B cell (primary cell): ENCODE data around the gene PTAR1. TPM values are rescaled to one million over a fixed set of nuclear protein-coding genes. Genes with fewer than 3 reads are reported as not detected.
"Not testable (repeated sequence)": the region's sequence is repeated elsewhere in the genome, so short reads cannot be mapped to it uniquely, and the experiment has no call there.

ENCODE experiments used
- ATAC-seq: fragments of 200-7000 bp; cut with Tn5 transposase; one replicate; pipeline ENCODE4 v1.10.0; 2021; ENCODE audit warnings: low read depth, mild to moderate bottlenecking, moderate number of reproducible peaks, moderate library complexity
- CTCF ChIA-PET: fragments of 350-600 bp; sonication (Branson Sonifier 250); formaldehyde crosslinking; loops from one replicate; lab custom pipeline; 2021; ENCODE audit warnings: antibody characterized with exemption, inconsistent platforms; lab: Charles Lee
- POLR2A ChIA-PET: fragments of 350-600 bp; sonication (Branson Sonifier 250); formaldehyde crosslinking; loops from one replicate; lab custom pipeline; 2021; ENCODE audit warnings: antibody characterized with exemption; lab: Charles Lee
- DNase-seq: peaks from one replicate; pipeline ENCODE4 v3.0.0; 2013
- H2AFZ ChIP-seq: 2 replicates; pipeline ENCODE4 v1.6.1; 2012; ENCODE audit warnings: mild to moderate bottlenecking, low read depth, low read length; ENCODE audit not compliant: insufficient read depth, poor library complexity, severe bottlenecking
- H3K27ac ChIP-seq, 2 donors: 1 replicate in 1 of 2; 2 replicates in 1 of 2; pipeline ENCODE4 v1.5.1; 2012 to 2013; ENCODE audit warnings: low read length in 2 of 2, mild to moderate bottlenecking in 2 of 2, moderate library complexity in 1 of 2
- H3K27me3 ChIP-seq, 4 experiments: fragments of 200-600 bp in 1 of 4; sonication (generic) in 1 of 4; replicated peaks in 1 of 4; 1 replicate in 2 of 4; 2 replicates in 2 of 4; pipeline versions ENCODE4 v1.6.1 to v1.7.0; 2013 to 2016; ENCODE audit warnings: low read length in 3 of 4, mild to moderate bottlenecking in 2 of 4, mixed read lengths in 1 of 4, moderate library complexity in 1 of 4; ENCODE audit not compliant: insufficient read depth in 4 of 4, control insufficient read depth in 3 of 4; ENCODE audit errors: control extremely low read depth in 1 of 4
- H3K36me3 ChIP-seq, 2 experiments: replicated peaks in 1 of 2; 1 replicate in 1 of 2; 2 replicates in 1 of 2; pipeline versions ENCODE4 v1.6.1 to v1.7.1; 2013; ENCODE audit warnings: low read length in 1 of 2; ENCODE audit not compliant: insufficient read depth in 2 of 2, control insufficient read depth in 1 of 2; ENCODE audit errors: control extremely low read depth in 1 of 2, extremely low read depth in 1 of 2
- H3K4me1 ChIP-seq, 2 donors: fragments of 200-600 bp in 1 of 2; sonication (generic) in 1 of 2; 1 replicate in 1 of 2; 2 replicates in 1 of 2; pipeline versions ENCODE4 v1.5.1 to v1.6.1; 2013 to 2017; ENCODE audit warnings: low read length in 2 of 2; ENCODE audit not compliant: control insufficient read depth in 2 of 2, insufficient read depth in 2 of 2
- H3K4me2 ChIP-seq: replicated peaks from 2 replicates; pipeline ENCODE3; 2012; ENCODE audit warnings: mild to moderate bottlenecking, low read depth, low read length; ENCODE audit not compliant: poor library complexity, severe bottlenecking
- H3K4me3 ChIP-seq, 5 experiments: fragments of 200-600 bp in 1 of 5; sonication (generic) in 1 of 5; 1 replicate in 3 of 5; 2 replicates in 2 of 5; pipeline versions ENCODE4 v1.5.1 to v1.7.0; 2011 to 2016; ENCODE audit warnings: low read length in 4 of 5, mild to moderate bottlenecking in 4 of 5, low read depth in 2 of 5, control low read depth in 1 of 5, moderate library complexity in 1 of 5; ENCODE audit not compliant: insufficient read depth in 1 of 5; ENCODE audit errors: control extremely low read depth in 1 of 5, extremely low read depth in 1 of 5
- H3K79me2 ChIP-seq: fragments of 200-600 bp; sonication (generic); one replicate; pipeline ENCODE4 v1.6.0; 2016; ENCODE audit warnings: low read length; ENCODE audit not compliant: control insufficient read depth, insufficient read depth
- H3K9ac ChIP-seq: fragments of 200-600 bp; sonication (generic); 2 replicates; pipeline ENCODE4 v1.6.1; 2017; ENCODE audit warnings: mild to moderate bottlenecking, low read length, moderate library complexity
- H3K9me3 ChIP-seq, 3 donors: one replicate each; pipeline versions ENCODE4 v1.6.1 to v1.7.1; 2013; ENCODE audit warnings: low read length in 2 of 3; ENCODE audit not compliant: control insufficient read depth in 2 of 3, insufficient read depth in 1 of 3; ENCODE audit errors: control extremely low read depth in 1 of 3
- H4K20me1 ChIP-seq: 2 replicates; pipeline ENCODE4 v1.6.0; 2012; ENCODE audit warnings: mild to moderate bottlenecking, low read length; ENCODE audit not compliant: insufficient read depth, control insufficient read depth, poor library complexity, severe bottlenecking
- H3K27ac Mint-ChIP-seq: one replicate; pipeline ENCODE4 v1.8.0; 2021; ENCODE audit warnings: mixed read lengths
- H3K27me3 Mint-ChIP-seq: one replicate; pipeline ENCODE4 v1.8.0; 2021; ENCODE audit warnings: mixed read lengths
- H3K4me1 Mint-ChIP-seq: one replicate; pipeline ENCODE4 v1.8.0; 2021; ENCODE audit warnings: mixed read lengths
- H3K4me3 Mint-ChIP-seq: one replicate; pipeline ENCODE4 v1.8.0; 2021; ENCODE audit warnings: mixed read lengths
- H3K9me3 Mint-ChIP-seq: one replicate; pipeline ENCODE4 v1.8.0; 2022; ENCODE audit warnings: mixed read lengths; ENCODE audit not compliant: insufficient read depth
- CTCF ChIP-seq: fragments of 200-600 bp; IDR thresholded peaks from one replicate; pipeline ENCODE4 v1.8.0; 2022; ENCODE audit warnings: antibody characterized with exemption, mild to moderate bottlenecking
- EZH2 ChIP-seq: IDR thresholded peaks from 2 replicates; pipeline ENCODE4 v1.6.1; 2012; ENCODE audit warnings: borderline replicate concordance, low read depth, mild to moderate bottlenecking, moderate library complexity, low read length; ENCODE audit not compliant: insufficient read depth, poor library complexity, severe bottlenecking
- WGBS: methylation state at CpG from one replicate; pipeline ENCODE4 v1.1.5; 2013; ENCODE audit warnings: missing lambda C conversion rate; ENCODE audit not compliant: insufficient coverage; 5-methylcytosine and 5-hydroxymethylcytosine counted together
- intact Hi-C: fragments of 100-400 bp; cut with micrococcal nuclease; formaldehyde crosslinking; loops from one replicate; pipeline ENCODE4 v1.10.0; 2022
- polyA plus RNA-seq: library from polyadenylated mRNA; depleted of rRNA; stranded (reverse); fragments of >200 nt; gene quantifications from 2 replicates; pipeline ENCODE4 v1.2.3, GENCODE V29; 2012
- total RNA-seq, 2 donors: library from RNA; stranded (reverse); fragments of 120-200 nt in 1 of 2; gene quantifications; 1 replicate in 1 of 2; 2 replicates in 1 of 2; pipeline versions ENCODE4 v1.2.3 to v1.2.4, GENCODE V29; 2013 to 2022

PTAR1 gene
- total and polyA plus RNA-seq, 2 donors (not counting 1 experiment from before 2014, with no cell fraction given), result 20.5 to 72.1 TPM

- ChIA-PET POLR2A (no interaction called here), CTCF (no interaction called here)
- Histone ChIP-seq H3K79me2 (no peaks in the 10 kb centered on the region), H3K27me3 (no peaks in the 10 kb centered on the region), H3K4me2 (no peak overlapping the region), H3K4me1 (no peaks in the 10 kb centered on the region), H3K9ac (no peak overlapping the region), H3K36me3 (no peaks in the 10 kb centered on the region), H3K4me3 (no peak overlapping the region), H2AFZ (no peak overlapping the region), H3K9me3 (no peaks in the 10 kb centered on the region), H3K27ac (no peak overlapping the region), H4K20me1 (no peaks in the 10 kb centered on the region)
- no peaks in the 10 kb centered on the region for H3K9me3 Mint-ChIP-seq
- no peaks in the 10 kb centered on the region for H3K27me3 Mint-ChIP-seq
- ATAC-seq (no peak), DNase-seq (no peak)
- no peaks in the 10 kb centered on the region for H3K4me1 Mint-ChIP-seq
- intact Hi-C loops, result no loop called here
- no peak overlapping the region for H3K4me3 Mint-ChIP-seq
- TF ChIP-seq CTCF (no peak), EZH2 (no peak)
- H3K27ac Mint-ChIP-seq, result no peak overlapping the region
- 83% methylated on average over 1 of the region's 1 CpG for WGBS
Observed at GRCh38 chr9:69768101-69768500, 8.3 kb upstream of the PTAR1 start.

- POLR2A ChIA-PET, H3K4me3 ChIP-seq, H3K9me3 ChIP-seq, H3K9ac ChIP-seq, H3K4me2 ChIP-seq, DNase-seq, H3K9me3 Mint-ChIP-seq, H3K4me1 ChIP-seq, H3K27me3 Mint-ChIP-seq, H4K20me1 ChIP-seq, H3K27me3 ChIP-seq, H2AFZ ChIP-seq, H3K36me3 ChIP-seq, CTCF ChIA-PET, H3K4me3 Mint-ChIP-seq, H3K27ac Mint-ChIP-seq, H3K27ac ChIP-seq, intact Hi-C loops, H3K79me2 ChIP-seq, H3K4me1 Mint-ChIP-seq, ATAC-seq: not testable (repeated sequence)
- 100% methylated on average over 1 of the region's 5 CpGs for WGBS
Observed at GRCh38 chr9:69763862-69764261, 4.1 kb upstream of the PTAR1 start.
